ENCODE measurements around the gene TRAPPC6A.

Gene TRAPPC6A

DNA sequence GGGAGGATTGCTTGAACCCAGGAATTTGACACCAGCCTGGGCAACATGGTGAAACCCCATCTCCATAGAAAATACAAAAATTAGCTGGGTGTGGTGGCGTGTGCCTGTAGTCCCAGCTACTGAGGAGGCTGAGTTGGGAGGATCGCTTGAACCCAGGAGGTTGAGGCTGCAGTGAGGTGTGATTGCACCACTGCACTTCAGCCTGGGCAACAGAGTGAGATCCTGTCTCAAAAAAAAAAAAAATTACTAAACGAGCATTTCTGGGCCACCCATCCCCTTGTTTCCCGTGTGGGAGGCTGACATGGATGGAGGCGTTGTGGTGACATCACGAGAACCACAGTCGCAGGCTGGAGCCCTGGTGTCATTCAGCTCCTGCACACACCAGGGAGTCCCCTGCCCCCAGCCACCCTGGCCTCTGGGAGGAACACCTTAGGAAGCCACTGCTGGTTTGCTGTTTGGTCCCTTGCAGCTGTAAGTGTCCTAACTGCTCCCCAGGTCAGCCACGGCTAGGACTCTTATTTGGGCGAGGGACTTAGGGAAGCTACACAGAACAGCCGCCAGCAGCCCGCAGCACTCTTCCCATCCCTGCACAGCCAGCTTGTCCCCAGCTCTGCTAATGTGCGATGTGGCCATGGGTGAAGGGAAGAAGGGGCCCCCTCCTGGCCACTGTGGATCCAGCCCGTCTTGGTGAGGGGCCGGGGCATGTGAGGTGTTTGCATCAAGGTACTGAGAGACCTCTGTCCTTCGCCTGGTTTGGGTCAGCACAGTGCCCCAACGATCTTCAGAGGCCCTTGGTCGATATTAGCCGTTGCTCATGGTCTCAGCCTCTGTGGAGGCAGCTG, 30.0 kb downstream of the TRAPPC6A start:
- Histone ChIP-seq H3K27ac (ENCODE audit: low read depth, low read length) (no peak overlapping the region), H4K20me1 (ENCODE audit: control insufficient read depth, insufficient read depth, low read depth, low read length) (no peaks in the 10 kb centered on the region), H3K9me2 (replicated peaks; ENCODE audit: control insufficient read depth, low read length) (no peaks in the 10 kb centered on the region), H3K36me3 (ENCODE audit: control insufficient read depth, low read length) (no peaks in the 10 kb centered on the region; the same call in 1 of the 2 replicates), H3K27me3 (ENCODE audit: control insufficient read depth, low read length) (peaks cover 5% of the 10 kb centered on the region), H3K4me2 (ENCODE audit: low read length) (no peak overlapping the region), H3K79me2 (ENCODE audit: control insufficient read depth, low read length) (no peaks in the 10 kb centered on the region), H3F3A (ENCODE audit: control insufficient read depth, insufficient read depth) (no peaks in the 10 kb centered on the region), H3K9me3 (ENCODE audit: control insufficient read depth, insufficient read depth, low read length) (no peaks in the 10 kb centered on the region), H3K4me1 (ENCODE audit: control insufficient read depth, low read length) (peaks cover 3% of the 10 kb centered on the region), H3K4me3 (ENCODE audit: low read length) (no peak overlapping the region)
- TF ChIP-seq EZH2phosphoT487 (IDR thresholded peaks at IDR 0.05; ENCODE audit: borderline replicate concordance, low read length) = no peak
- TF ChIP-seq, protein P1, sequence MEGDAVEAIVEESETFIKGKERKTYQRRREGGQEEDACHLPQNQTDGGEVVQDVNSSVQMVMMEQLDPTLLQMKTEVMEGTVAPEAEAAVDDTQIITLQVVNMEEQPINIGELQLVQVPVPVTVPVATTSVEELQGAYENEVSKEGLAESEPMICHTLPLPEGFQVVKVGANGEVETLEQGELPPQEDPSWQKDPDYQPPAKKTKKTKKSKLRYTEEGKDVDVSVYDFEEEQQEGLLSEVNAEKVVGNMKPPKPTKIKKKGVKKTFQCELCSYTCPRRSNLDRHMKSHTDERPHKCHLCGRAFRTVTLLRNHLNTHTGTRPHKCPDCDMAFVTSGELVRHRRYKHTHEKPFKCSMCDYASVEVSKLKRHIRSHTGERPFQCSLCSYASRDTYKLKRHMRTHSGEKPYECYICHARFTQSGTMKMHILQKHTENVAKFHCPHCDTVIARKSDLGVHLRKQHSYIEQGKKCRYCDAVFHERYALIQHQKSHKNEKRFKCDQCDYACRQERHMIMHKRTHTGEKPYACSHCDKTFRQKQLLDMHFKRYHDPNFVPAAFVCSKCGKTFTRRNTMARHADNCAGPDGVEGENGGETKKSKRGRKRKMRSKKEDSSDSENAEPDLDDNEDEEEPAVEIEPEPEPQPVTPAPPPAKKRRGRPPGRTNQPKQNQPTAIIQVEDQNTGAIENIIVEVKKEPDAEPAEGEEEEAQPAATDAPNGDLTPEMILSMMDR (IDR thresholded peaks at IDR 0.05; ENCODE audit: low read depth, low read length, poor library complexity, severe bottlenecking) = no peak

DNA sequence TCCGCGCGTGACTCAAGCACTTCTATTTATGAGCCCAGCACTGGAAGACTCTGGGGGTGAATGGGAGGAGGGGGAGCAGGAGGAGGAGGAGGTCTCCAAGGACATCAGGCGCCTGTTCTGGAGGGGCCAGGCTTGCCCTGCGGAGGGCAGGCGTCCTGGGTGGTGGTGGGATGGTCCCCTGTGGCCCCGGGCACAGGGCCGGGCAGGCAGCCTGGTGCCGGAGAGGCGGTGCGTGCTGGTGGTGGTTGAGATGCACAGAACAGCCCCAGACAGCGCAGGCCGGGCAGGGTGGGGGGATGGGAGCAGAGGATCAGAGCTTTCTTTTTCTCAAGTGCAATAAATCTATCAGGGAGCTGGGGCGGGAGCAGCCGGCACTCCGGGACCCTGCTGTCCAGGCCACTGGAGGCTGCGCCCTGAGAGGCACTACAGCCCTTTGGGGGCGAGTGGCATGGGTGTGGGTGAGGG, 31.3 kb downstream of the TRAPPC6A start:
- Histone ChIP-seq H3K36me3 (ENCODE audit: control insufficient read depth, low read length) (peaks cover 5% of the 10 kb centered on the region; the same call in 1 of the 2 replicates), H3K9me2 (replicated peaks; ENCODE audit: control insufficient read depth, low read length) (no peaks in the 10 kb centered on the region), H3K9me3 (ENCODE audit: control insufficient read depth, insufficient read depth, low read length) (no peaks in the 10 kb centered on the region), H4K20me1 (ENCODE audit: control insufficient read depth, insufficient read depth, low read depth, low read length) (no peaks in the 10 kb centered on the region), H3K4me3 (ENCODE audit: low read length) (no peak overlapping the region), H3K4me2 (ENCODE audit: low read length) (no peak overlapping the region), H3K79me2 (ENCODE audit: control insufficient read depth, low read length) (no peaks in the 10 kb centered on the region), H3K27me3 (ENCODE audit: control insufficient read depth, low read length) (no peaks in the 10 kb centered on the region), H3F3A (ENCODE audit: control insufficient read depth, insufficient read depth) (no peaks in the 10 kb centered on the region), H3K4me1 (ENCODE audit: control insufficient read depth, low read length) (no peaks in the 10 kb centered on the region), H3K27ac (ENCODE audit: low read depth, low read length) (no peak overlapping the region)
- no peak for TF ChIP-seq EZH2phosphoT487 (IDR thresholded peaks at IDR 0.05; ENCODE audit: borderline replicate concordance, low read length)
- TF ChIP-seq, protein P1 (IDR thresholded peaks at IDR 0.05; ENCODE audit: low read depth, low read length, poor library complexity, severe bottlenecking) = no peak

DNA sequence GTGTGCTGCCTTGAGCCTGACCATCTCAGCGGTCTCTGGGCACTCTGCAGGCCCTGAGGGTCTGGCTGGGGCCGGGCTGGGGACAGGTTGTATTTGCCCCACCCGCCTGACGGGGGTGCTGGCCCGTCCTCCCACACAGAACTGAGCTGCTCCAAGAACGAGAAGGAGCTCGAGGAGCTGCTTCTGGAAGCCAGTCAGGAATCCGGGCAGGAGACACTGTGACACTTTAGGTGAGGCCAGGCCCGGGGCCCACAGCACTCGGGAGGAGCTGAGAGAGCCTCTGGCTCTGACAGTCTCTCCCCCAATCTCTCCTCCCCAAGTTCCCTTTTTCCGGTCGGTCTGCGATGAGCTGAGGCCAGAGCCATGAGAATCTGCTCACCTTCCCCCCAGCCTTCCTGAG, 31.8 kb downstream of the TRAPPC6A start:
- peaks cover 5% of the 10 kb centered on the region; the same call in 1 of the 2 replicates for H3K36me3 ChIP-seq (ENCODE audit: control insufficient read depth, low read length)
- no peaks in the 10 kb centered on the region for H3K9me3 ChIP-seq (ENCODE audit: control insufficient read depth, insufficient read depth, low read length)
- no peaks in the 10 kb centered on the region for H3K27me3 ChIP-seq (ENCODE audit: control insufficient read depth, low read length)
- no peak overlapping the region for H3K4me3 ChIP-seq (ENCODE audit: low read length)
- no peaks in the 10 kb centered on the region for H3K9me2 ChIP-seq (replicated peaks; ENCODE audit: control insufficient read depth, low read length)
- H3K4me2 ChIP-seq (ENCODE audit: low read length) = no peak overlapping the region
- H3K4me1 ChIP-seq (ENCODE audit: control insufficient read depth, low read length) = no peaks in the 10 kb centered on the region
- no peaks in the 10 kb centered on the region for H3F3A ChIP-seq (ENCODE audit: control insufficient read depth, insufficient read depth)
- no peaks in the 10 kb centered on the region for H3K79me2 ChIP-seq (ENCODE audit: control insufficient read depth, low read length)
- TF ChIP-seq EZH2phosphoT487 (IDR thresholded peaks at IDR 0.05; ENCODE audit: borderline replicate concordance, low read length) = no peak
- TF ChIP-seq, protein P1 (IDR thresholded peaks at IDR 0.05; ENCODE audit: low read depth, low read length, poor library complexity, severe bottlenecking) = no peak
- no peaks in the 10 kb centered on the region for H4K20me1 ChIP-seq (ENCODE audit: control insufficient read depth, insufficient read depth, low read depth, low read length)
- H3K27ac ChIP-seq (ENCODE audit: low read depth, low read length) = no peak overlapping the region
